Gastroesophageal sphincter (tissue), 3 donors: ENCODE measurements around the gene ITGA11.

Experiments used
- EP300 ChIP-seq: sonication (generic); formaldehyde crosslinking; IDR thresholded peaks from one replicate; pipeline ENCODE4 v1.6.1; 2017; ENCODE audit warnings: antibody characterized with exemption, mild to moderate bottlenecking
- POLR2A ChIP-seq, 2 donors: fragments of 450-650 bp; IDR thresholded peaks; one replicate each; pipeline ENCODE4 v1.6.1; 2017; ENCODE audit warnings: antibody characterized with exemption in 2 of 2, mild to moderate bottlenecking in 2 of 2, moderate library complexity in 1 of 2
- POLR2AphosphoS5 ChIP-seq: sonication (generic); formaldehyde crosslinking; IDR thresholded peaks from one replicate; pipeline ENCODE4 v1.6.1; 2017; ENCODE audit warnings: antibody characterized with exemption
- TF ChIP-seq, protein P1 (sequence below), 4 experiments: fragments of 200-600 bp in 2 of 4; fragments of 450-650 bp in 2 of 4; sonication (generic) in 1 of 4; IDR thresholded peaks; one replicate each; pipeline ENCODE4 v1.5.1; 2017 to 2019; ENCODE audit warnings: antibody characterized with exemption in 4 of 4, mild to moderate bottlenecking in 2 of 4, moderate library complexity in 2 of 4

DNA sequence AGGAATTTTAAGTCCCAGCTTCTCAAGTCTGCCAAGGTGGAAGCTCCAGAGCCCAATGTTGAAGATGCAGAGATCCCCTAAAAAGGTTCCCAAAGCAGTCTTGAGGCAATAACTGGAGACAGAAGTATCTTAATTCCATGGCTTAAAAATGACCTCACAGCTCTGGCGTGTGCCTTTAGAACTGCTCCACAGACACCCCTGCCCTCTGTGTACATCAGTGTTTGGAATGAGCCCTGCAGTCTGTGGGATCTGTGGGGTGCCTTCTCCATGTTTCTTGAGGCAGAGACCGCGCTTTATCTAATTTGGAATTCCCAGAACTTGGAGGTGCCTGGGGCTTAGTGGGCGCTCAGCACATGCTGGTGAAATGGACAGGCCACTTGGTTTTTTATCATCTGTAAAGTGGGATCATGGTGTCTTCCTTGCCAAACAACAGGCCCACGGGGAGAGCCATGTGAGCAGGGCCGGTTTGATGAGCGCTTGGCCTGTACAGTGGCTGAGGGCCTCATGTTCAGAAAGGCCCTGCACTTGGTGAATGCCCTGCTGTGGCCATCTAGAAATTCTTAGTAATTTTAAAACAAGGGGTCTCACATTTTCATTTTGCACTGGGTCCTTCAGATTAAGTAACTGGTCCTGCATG is 7.1 kb downstream of the ITGA11 start:
- TF ChIP-seq, protein P1, sequence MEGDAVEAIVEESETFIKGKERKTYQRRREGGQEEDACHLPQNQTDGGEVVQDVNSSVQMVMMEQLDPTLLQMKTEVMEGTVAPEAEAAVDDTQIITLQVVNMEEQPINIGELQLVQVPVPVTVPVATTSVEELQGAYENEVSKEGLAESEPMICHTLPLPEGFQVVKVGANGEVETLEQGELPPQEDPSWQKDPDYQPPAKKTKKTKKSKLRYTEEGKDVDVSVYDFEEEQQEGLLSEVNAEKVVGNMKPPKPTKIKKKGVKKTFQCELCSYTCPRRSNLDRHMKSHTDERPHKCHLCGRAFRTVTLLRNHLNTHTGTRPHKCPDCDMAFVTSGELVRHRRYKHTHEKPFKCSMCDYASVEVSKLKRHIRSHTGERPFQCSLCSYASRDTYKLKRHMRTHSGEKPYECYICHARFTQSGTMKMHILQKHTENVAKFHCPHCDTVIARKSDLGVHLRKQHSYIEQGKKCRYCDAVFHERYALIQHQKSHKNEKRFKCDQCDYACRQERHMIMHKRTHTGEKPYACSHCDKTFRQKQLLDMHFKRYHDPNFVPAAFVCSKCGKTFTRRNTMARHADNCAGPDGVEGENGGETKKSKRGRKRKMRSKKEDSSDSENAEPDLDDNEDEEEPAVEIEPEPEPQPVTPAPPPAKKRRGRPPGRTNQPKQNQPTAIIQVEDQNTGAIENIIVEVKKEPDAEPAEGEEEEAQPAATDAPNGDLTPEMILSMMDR (IDR thresholded peaks at IDR 0.05) = no peak
- TF ChIP-seq POLR2A (IDR thresholded peaks at IDR 0.05) (no peak), POLR2AphosphoS5 (no peak), EP300 (no peak)
